Prostate gland (tissue), 2 donors: ENCODE results near the gene SSR1. TPM values are rescaled to one million over a fixed set of nuclear protein-coding genes. Genes with fewer than 3 reads are reported as not detected.

Source experiments
- DNase-seq: peaks from one replicate; pipeline ENCODE4 v3.0.0-alpha.2; 2019; ENCODE audit warnings: low spot score
- H3K27ac ChIP-seq, 2 donors: fragments of 200-600 bp; sonication (generic); 2 replicates each; pipeline ENCODE4 v1.5.1; 2017 to 2019
- H3K27me3 ChIP-seq: fragments of 200-600 bp; sonication (generic); replicated peaks from 2 replicates; pipeline ENCODE4 v1.5.1; 2019; ENCODE audit not compliant: insufficient read depth
- H3K36me3 ChIP-seq, 2 donors: fragments of 200-600 bp; sonication (generic); 1 replicate in 1 of 2; 2 replicates in 1 of 2; pipeline versions ENCODE4 v1.5.1 to v1.8.1; 2017 to 2019
- H3K4me1 ChIP-seq: fragments of 200-600 bp; sonication (generic); replicated peaks from 2 replicates; pipeline ENCODE4 v1.5.1; 2019
- H3K4me3 ChIP-seq, 2 donors: fragments of 200-600 bp; sonication (generic); 2 replicates each; pipeline ENCODE4 v1.5.1; 2017 to 2019
- H3K9me3 ChIP-seq: fragments of 200-600 bp; sonication (generic); 2 replicates; pipeline ENCODE4 v1.5.1; 2017
- CTCF ChIP-seq, 4 experiments: fragments of 200-600 bp in 2 of 4; fragments of 450-650 bp in 2 of 4; sonication (generic) in 2 of 4; IDR thresholded peaks; 1 replicate in 3 of 4; 2 replicates in 1 of 4; pipeline ENCODE4 v1.5.1; 2016 to 2019; ENCODE audit warnings: antibody characterized with exemption in 4 of 4, mild to moderate bottlenecking in 2 of 4, moderate library complexity in 2 of 4
- POLR2A ChIP-seq: fragments of 450-650 bp; IDR thresholded peaks from one replicate; pipeline ENCODE4 v1.6.1; 2016; ENCODE audit warnings: antibody characterized with exemption, mild to moderate bottlenecking
- POLR2AphosphoS5 ChIP-seq: sonication (generic); formaldehyde crosslinking; IDR thresholded peaks from one replicate; pipeline ENCODE4 v1.6.1; 2017; ENCODE audit warnings: antibody characterized with exemption
- whole genome bisulfite sequencing: methylation state at CpG from one replicate; pipeline ENCODE4 v1.1.5; 2018; 5-methylcytosine and 5-hydroxymethylcytosine counted together
- intact Hi-C: fragments of 100-400 bp; cut with DNase I; formaldehyde crosslinking; loops from one replicate; pipeline ENCODE4 v1.14.2; 2022
- total RNA-seq, 2 donors: library from RNA; depleted of rRNA; stranded (reverse); fragments of >200 nt; gene quantifications; one replicate each; pipeline ENCODE4 v1.1.0, GENCODE V29; 2016

Gene SSR1
- total RNA-seq, 2 donors from 2014 or later: 34.3 to 89.5 TPM

GRCh38 chr6:7247179-7247456, 65.9 kb downstream of the SSR1 start:
- intact Hi-C loops: no loop called here
- Histone ChIP-seq H3K27ac (no peak overlapping the region), H3K36me3 (peaks cover 2 to 27% of the 10 kb centered on the region in 2 donors), H3K9me3 (no peaks in the 10 kb centered on the region), H3K4me1 (peaks cover 6% of the 10 kb centered on the region), H3K27me3 (no peaks in the 10 kb centered on the region), H3K4me3 (no peak overlapping the region)
- DNase-seq: no peak
- no peak for TF ChIP-seq CTCF (IDR thresholded peaks at IDR 0.05)
- TF ChIP-seq POLR2A: no peak
- TF ChIP-seq POLR2AphosphoS5: no peak
- 92% methylated on average over 15 of the region's 15 CpGs for WGBS

- Histone ChIP-seq H3K36me3 (peaks cover 2 to 27% of the 10 kb centered on the region in 2 donors), H3K4me1 (peaks cover 6% of the 10 kb centered on the region), H3K4me3 (no peak overlapping the region), H3K27me3 (no peaks in the 10 kb centered on the region), H3K27ac (no peak overlapping the region), H3K9me3 (no peaks in the 10 kb centered on the region)
- no peak for DNase-seq
- intact Hi-C loops: no loop called here
- WGBS: 94% methylated on average over 71 of the region's 71 CpGs
- no peak for TF ChIP-seq POLR2AphosphoS5
- no peak for TF ChIP-seq CTCF (IDR thresholded peaks at IDR 0.05)
- TF ChIP-seq POLR2A: no peak
Observed at GRCh38 chr6:7246401-7247178, 66.4 kb downstream of the SSR1 start.

- no peak overlapping the region for H3K27ac ChIP-seq
- WGBS: 89% methylated on average over 15 of the region's 15 CpGs
- peaks cover 2 to 27% of the 10 kb centered on the region in 2 donors for H3K36me3 ChIP-seq
- H3K9me3 ChIP-seq: no peaks in the 10 kb centered on the region
- no peaks in the 10 kb centered on the region for H3K27me3 ChIP-seq
- no peak for DNase-seq
- H3K4me1 ChIP-seq: peaks cover 6% of the 10 kb centered on the region
- TF ChIP-seq POLR2A (no peak), POLR2AphosphoS5 (no peak), CTCF (IDR thresholded peaks at IDR 0.05) (no peak)
- no peak overlapping the region for H3K4me3 ChIP-seq
- intact Hi-C loops: no loop called here
Observed at GRCh38 chr6:7245668-7246393, 67.2 kb downstream of the SSR1 start.

- 4% methylated on average over 7 of the region's 7 CpGs for WGBS
- no peaks in the 10 kb centered on the region for H3K9me3 ChIP-seq
- H3K4me3 ChIP-seq: no peak overlapping the region
- no peaks in the 10 kb centered on the region for H3K27me3 ChIP-seq
- peaks cover 2 to 16% of the 10 kb centered on the region in 2 donors for H3K36me3 ChIP-seq
- H3K27ac ChIP-seq: peak overlapping the region; percentile 65 to 85
- intact Hi-C loops: loop anchor here (2.0 kb wide), 1 partner anchor 567 kb away; no protein-coding TSS in a partner anchor
- TF ChIP-seq POLR2A (no peak), CTCF (IDR thresholded peaks at IDR 0.05) (peak; percentile 54 to 88 (median 86)), POLR2AphosphoS5 (peak; percentile 51)
- DNase-seq: no peak
- peaks cover 6% of the 10 kb centered on the region for H3K4me1 ChIP-seq
Observed at GRCh38 chr6:7243179-7243981, 69.6 kb downstream of the SSR1 start.
